ENCODE data around the gene ABCA12.

DNA sequence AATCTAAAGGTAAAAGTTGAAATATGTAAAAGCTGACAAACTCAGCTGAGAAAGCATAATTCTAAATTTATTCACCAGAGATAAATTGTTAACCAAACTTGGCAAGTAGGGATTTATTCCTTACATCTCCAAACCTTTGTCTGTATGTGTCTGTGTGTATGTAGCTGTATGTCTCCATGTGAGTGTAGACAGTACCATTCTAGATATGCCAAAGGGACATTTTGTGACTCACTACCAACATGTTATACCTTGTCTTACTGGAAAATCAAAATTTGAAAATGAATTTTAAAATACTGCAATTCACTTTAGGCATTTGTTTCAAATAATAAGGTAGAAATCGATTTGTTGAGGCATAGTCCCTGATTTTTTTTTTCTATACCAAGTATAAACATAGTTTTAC lies 102.1 kb downstream of the ABCA12 start:
- TF ChIP-seq, protein P1, sequence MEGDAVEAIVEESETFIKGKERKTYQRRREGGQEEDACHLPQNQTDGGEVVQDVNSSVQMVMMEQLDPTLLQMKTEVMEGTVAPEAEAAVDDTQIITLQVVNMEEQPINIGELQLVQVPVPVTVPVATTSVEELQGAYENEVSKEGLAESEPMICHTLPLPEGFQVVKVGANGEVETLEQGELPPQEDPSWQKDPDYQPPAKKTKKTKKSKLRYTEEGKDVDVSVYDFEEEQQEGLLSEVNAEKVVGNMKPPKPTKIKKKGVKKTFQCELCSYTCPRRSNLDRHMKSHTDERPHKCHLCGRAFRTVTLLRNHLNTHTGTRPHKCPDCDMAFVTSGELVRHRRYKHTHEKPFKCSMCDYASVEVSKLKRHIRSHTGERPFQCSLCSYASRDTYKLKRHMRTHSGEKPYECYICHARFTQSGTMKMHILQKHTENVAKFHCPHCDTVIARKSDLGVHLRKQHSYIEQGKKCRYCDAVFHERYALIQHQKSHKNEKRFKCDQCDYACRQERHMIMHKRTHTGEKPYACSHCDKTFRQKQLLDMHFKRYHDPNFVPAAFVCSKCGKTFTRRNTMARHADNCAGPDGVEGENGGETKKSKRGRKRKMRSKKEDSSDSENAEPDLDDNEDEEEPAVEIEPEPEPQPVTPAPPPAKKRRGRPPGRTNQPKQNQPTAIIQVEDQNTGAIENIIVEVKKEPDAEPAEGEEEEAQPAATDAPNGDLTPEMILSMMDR (IDR thresholded peaks at IDR 0.05), result no peak
- no peak for TF ChIP-seq EZH2 (IDR thresholded peaks at IDR 0.05)
